PFSK-1 (cell line): ENCODE measurements around the gene SLC4A11.

ENCODE experiments used
- FOXP2 ChIP-seq: optimal IDR thresholded peaks from 2 replicates; pipeline ENCODE3; 2011; ENCODE audit warnings: borderline replicate concordance, control low read depth, inconsistent platforms; ENCODE audit not compliant: insufficient read depth; ENCODE audit errors: extremely low read length, extremely low read depth
- POLR2AphosphoS5 ChIP-seq: IDR thresholded peaks from 2 replicates; pipeline ENCODE4 v1.6.1; 2012; ENCODE audit warnings: low read depth, mild to moderate bottlenecking, control low read depth, low read length, moderate library complexity
- SIN3A ChIP-seq: IDR thresholded peaks from 2 replicates; pipeline ENCODE4 v1.6.1; 2012; ENCODE audit warnings: mild to moderate bottlenecking, low read length, moderate library complexity, borderline replicate concordance; ENCODE audit not compliant: insufficient read depth
- TAF1 ChIP-seq: IDR thresholded peaks from 2 replicates; pipeline ENCODE4 v1.6.1; 2012; ENCODE audit warnings: low read length, control low read depth, borderline replicate concordance; ENCODE audit not compliant: insufficient read depth
- TF ChIP-seq, protein P1 (sequence below), 2 experiments: IDR thresholded peaks; 2 replicates each; pipeline versions ENCODE4 v1.6.1 to v1.8.0; 2011 to 2012; ENCODE audit warnings: low read depth in 2 of 2, low read length in 2 of 2, control low read depth in 1 of 2, inconsistent platforms in 1 of 2, mild to moderate bottlenecking in 1 of 2, moderate library complexity in 1 of 2; ENCODE audit not compliant: insufficient read depth in 1 of 2

SLC4A11 gene

DNA sequence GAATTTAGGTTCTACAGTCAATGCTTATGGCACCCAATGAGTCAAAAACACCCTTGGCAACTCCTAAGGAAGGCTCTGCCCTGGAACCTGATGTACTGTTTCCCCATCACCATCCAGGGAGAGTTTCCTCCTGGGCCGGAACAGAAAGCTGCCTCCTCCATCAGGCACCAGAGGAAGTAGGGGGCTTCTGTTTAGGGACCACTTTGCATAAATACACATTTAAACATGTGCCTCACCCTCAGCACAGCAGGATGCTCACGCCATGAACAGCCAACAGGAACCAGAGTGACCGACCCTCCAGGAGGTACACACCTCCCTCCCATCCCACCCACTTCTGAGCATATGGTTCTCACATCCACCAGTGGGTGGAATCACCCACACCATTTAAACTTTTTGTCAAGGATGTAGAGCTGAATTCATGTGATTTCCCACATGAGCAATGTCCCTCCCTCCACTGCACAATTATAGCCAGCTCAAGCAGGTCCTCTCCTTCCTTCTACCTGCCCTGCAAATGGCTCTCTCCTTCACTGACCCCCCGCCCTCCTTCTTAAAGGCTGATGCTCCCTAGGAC is 49.3 kb downstream of the SLC4A11 start:
- TF ChIP-seq, protein P1, sequence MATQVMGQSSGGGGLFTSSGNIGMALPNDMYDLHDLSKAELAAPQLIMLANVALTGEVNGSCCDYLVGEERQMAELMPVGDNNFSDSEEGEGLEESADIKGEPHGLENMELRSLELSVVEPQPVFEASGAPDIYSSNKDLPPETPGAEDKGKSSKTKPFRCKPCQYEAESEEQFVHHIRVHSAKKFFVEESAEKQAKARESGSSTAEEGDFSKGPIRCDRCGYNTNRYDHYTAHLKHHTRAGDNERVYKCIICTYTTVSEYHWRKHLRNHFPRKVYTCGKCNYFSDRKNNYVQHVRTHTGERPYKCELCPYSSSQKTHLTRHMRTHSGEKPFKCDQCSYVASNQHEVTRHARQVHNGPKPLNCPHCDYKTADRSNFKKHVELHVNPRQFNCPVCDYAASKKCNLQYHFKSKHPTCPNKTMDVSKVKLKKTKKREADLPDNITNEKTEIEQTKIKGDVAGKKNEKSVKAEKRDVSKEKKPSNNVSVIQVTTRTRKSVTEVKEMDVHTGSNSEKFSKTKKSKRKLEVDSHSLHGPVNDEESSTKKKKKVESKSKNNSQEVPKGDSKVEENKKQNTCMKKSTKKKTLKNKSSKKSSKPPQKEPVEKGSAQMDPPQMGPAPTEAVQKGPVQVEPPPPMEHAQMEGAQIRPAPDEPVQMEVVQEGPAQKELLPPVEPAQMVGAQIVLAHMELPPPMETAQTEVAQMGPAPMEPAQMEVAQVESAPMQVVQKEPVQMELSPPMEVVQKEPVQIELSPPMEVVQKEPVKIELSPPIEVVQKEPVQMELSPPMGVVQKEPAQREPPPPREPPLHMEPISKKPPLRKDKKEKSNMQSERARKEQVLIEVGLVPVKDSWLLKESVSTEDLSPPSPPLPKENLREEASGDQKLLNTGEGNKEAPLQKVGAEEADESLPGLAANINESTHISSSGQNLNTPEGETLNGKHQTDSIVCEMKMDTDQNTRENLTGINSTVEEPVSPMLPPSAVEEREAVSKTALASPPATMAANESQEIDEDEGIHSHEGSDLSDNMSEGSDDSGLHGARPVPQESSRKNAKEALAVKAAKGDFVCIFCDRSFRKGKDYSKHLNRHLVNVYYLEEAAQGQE (IDR thresholded peaks at IDR 0.05; ENCODE audit: insufficient read depth in 1 of 2, low read depth in 2 of 2, low read length in 2 of 2) = no peak
- no peak for TF ChIP-seq POLR2AphosphoS5
- no peak for TF ChIP-seq TAF1
- no peak for TF ChIP-seq SIN3A
- TF ChIP-seq FOXP2 = no peak

DNA sequence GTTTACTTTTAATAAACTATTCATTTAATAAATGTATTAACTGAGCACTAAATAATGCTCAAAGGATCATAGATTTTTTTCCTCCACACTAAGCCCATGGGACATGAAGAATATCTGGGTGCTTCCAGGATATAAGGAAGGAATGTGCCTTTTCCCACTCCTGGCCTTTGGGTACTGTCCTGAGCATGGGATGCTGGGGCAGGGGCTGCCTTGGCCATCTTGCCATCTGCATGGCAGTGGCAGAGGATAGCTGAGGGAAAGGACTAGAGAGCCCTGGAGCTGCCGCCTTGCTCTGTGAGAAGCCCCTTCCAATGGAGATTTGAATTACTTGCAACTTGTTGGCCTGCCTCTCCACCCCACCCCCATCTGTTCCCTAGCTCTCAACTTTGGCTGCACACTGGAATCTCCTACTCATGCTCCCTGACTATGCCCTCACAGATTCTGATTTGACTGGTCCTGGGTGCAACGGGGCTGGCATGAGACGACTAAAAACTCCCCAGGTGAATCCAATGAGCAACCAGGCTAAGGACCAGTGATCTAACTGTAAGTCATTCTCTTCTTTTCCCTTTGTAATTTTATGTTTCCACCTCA is 50.1 kb downstream of the SLC4A11 start:
- TF ChIP-seq, protein P1 (IDR thresholded peaks at IDR 0.05; ENCODE audit: insufficient read depth in 1 of 2, low read depth in 2 of 2, low read length in 2 of 2) = no peak
- no peak for TF ChIP-seq TAF1
- TF ChIP-seq SIN3A = no peak
- TF ChIP-seq POLR2AphosphoS5 = no peak
- TF ChIP-seq FOXP2 = no peak

DNA sequence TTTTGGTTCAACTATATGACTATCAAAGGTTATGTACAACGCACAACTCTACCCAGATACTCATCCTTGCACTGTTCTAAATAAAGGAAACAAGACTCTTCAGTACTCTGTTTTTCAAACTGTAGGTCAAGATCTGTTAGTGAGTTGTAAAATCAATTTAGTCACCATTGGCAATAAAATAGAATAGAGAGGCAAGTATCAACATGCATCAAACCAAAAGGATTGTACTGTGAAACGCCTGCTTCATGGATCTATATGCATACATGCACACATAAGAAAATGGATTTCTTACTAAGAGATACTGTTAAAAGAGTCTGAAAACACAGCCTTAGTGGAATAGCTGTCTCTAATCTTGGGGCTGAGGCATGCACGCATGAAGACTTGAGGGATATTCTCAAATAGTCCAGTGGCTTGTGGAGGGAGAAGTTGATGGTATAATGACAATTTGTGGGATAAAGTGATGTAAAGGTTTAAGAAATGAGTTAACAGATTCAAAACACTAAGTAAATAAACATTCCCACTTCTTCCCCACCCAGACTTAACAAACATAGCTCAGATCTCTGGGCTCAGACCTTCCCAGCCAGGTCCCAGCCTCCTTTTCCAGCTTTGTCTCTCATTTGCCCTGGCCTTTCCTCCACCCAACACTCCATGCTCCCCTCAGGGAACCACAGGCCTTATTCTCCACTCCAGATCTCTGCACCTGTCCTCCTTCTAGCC is 54.9 kb downstream of the SLC4A11 start:
- no peak for TF ChIP-seq POLR2AphosphoS5
- TF ChIP-seq TAF1 = no peak
- TF ChIP-seq, protein P1 (IDR thresholded peaks at IDR 0.05; ENCODE audit: insufficient read depth in 1 of 2, low read depth in 2 of 2, low read length in 2 of 2) = no peak
- TF ChIP-seq FOXP2 = no peak
- TF ChIP-seq SIN3A = no peak

DNA sequence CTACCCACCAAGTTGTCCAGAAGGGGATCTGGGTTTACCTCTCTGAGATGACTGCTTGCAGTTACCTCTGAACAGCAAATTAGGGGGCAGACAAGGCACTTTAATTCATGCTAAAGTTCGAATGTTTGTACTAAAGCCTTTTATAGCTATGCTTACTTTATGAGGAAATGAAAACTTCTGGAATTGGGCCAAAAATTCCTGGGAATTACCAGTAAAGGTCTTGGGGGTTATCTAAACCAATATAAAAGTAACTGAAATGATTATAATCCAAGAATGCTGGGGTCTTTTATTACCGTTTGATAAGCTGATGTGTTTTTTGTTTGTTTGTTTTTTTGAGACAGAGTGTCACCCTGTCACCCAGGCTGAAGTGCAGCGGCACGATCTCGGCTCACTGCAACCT is 57.7 kb downstream of the SLC4A11 start:
- TF ChIP-seq, protein P1 (IDR thresholded peaks at IDR 0.05; ENCODE audit: insufficient read depth in 1 of 2, low read depth in 2 of 2, low read length in 2 of 2) = no peak
- TF ChIP-seq TAF1 (no peak), SIN3A (no peak), POLR2AphosphoS5 (no peak), FOXP2 (no peak)
